Measurements from ENCODE around the gene SMIM5.
"Not testable (repeated sequence)": the region's sequence is repeated elsewhere in the genome, so short reads cannot be mapped to it uniquely, and the experiment has no call there.

SMIM5 gene

GRCh38 chr17:75632863-75633485 is at the start of gene SMIM5:
Gene SMIM5 (plus strand): TSS chr17:75633434. CDS start chr17:75640202, 6,768 bp downstream.
- Mint-ChIP-seq H3K27ac (no peak within 1 kb of the TSS), H3K4me1 (peaks cover 13% of the 10 kb centered on the region), H3K27me3 (no peaks in the 10 kb centered on the region), H3K9me3 (no peaks in the 10 kb centered on the region), H3K4me3 (no peak within 1 kb of the TSS)
- ATAC-seq = peak; percentile 82
- peak; percentile 79 to 81 for DNase-seq

- no peaks in the 10 kb centered on the region for H3K27me3 Mint-ChIP-seq
- H3K9me3 Mint-ChIP-seq = peaks cover 0 to 5% of the 10 kb centered on the region in 2 donors
- peaks cover 18% of the 10 kb centered on the region for H3K4me1 Mint-ChIP-seq
- ATAC-seq (no peak), DNase-seq (no peak)
- no peak overlapping the region for H3K27ac Mint-ChIP-seq
- H3K4me3 Mint-ChIP-seq = no peak overlapping the region
These were observed 48.4 kb upstream of the SMIM5 start for GRCh38 chr17:75584849-75585175.

DNA sequence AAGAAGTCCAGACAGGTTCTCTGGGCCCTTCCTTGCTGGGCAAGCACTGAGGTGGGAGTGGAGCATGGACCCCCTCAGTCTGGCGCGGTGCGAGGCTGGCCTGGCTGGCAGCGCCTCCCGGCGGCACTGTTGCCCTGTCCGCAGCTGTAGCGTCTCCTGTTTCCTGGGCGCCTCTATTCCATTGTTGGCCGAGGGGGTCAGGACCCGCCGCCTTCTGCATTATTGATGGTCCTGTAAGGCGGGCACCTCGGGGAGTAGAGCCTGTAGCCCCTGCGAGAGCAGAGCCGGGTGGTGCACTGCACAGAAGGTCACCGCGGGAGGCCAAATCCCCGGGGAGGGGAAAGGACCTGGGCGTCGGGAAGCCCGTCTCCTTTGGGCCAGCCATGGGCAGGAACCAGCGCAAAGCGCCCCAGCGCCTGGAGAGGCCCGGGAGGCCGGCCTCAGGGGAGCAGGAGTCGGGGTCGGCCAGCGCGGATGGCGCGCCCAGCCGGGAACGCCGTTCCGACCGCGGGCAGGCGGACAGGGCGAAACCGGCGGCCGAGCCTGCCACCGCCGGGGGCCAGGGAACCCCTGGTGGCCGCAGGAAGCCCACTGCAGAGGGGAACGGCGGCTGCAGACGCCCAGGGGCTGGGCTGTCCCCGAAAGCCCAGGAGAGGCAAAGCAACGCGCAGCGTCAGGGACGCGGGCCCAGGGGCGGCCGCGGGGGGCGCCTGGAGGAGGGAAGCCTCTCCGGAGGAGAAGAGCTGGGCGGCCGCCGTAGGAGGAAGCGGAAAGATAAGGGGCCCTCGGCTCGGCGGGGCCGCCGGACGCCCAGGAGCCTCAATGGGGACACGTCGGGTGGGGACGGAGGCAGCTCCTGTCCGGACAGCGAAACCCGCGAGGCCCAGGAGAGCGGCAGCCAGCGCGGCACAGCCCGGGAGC is 45.3 kb upstream of the SMIM5 start, which contains the start of gene MYO15B:
Gene MYO15B, plus strand, starts transcription at position 126 of the 921 bp plus-strand sequence. Its CDS starts 258 bp downstream, at position 384.
- Mint-ChIP-seq H3K9me3 (no peaks in the 10 kb centered on the region), H3K4me1 (peaks cover 17% of the 10 kb centered on the region), H3K27ac (peak within 1 kb of the TSS; percentile 50 to 94), H3K4me3 (peak within 1 kb of the TSS; percentile 84 to 91), H3K27me3 (no peaks in the 10 kb centered on the region)
- ATAC-seq (peak; percentile 84), DNase-seq (peak; percentile 84 to 86)

GRCh38 chr17:75588596-75589011 is 44.6 kb upstream of the SMIM5 start:
- Mint-ChIP-seq H3K4me1 (peaks cover 17% of the 10 kb centered on the region), H3K9me3 (no peaks in the 10 kb centered on the region), H3K27ac (peak overlapping the region in 1 of 2 donors; percentile 50), H3K27me3 (no peaks in the 10 kb centered on the region), H3K4me3 (peak overlapping the region; percentile 84 to 91)
- ATAC-seq = peak; percentile 41
- no peak for DNase-seq

GRCh38 chr17:75589012-75589918 is 44.0 kb upstream of the SMIM5 start:
- Mint-ChIP-seq H3K27me3 (no peaks in the 10 kb centered on the region), H3K27ac (no peak overlapping the region), H3K4me1 (peaks cover 17% of the 10 kb centered on the region), H3K9me3 (no peaks in the 10 kb centered on the region), H3K4me3 (peak overlapping the region; percentile 72 to 84)
- DNase-seq (peak; percentile 93 to 97), ATAC-seq (peak; percentile 83)

DNA sequence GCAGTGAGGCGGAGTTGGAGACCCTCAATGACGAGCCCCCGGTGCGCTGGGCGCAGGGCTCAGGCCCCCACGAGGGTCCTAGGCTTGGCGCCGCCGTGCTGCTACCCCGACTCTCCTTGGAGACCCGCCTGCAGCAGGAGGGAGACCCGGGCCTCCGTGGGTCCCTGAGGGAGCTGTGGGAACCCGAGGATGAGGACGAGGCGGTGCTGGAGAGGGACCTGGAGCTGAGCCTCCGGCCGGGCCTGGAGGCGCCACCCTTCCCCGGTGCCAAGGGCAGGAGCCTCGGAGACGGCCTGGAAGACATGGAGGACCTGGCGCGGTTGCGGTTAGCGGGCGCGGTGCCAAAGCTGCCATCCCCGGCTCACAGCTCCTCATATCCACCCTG is 43.3 kb upstream of the SMIM5 start:
- peaks cover 17% of the 10 kb centered on the region for H3K4me1 Mint-ChIP-seq
- no peak overlapping the region for H3K27ac Mint-ChIP-seq
- H3K4me3 Mint-ChIP-seq = peak overlapping the region; percentile 22 to 33
- H3K27me3 Mint-ChIP-seq = no peaks in the 10 kb centered on the region
- H3K9me3 Mint-ChIP-seq = no peaks in the 10 kb centered on the region
- no peak for DNase-seq
- no peak for ATAC-seq

GRCh38 chr17:75590314-75590761 is 42.9 kb upstream of the SMIM5 start:
- H3K4me3 Mint-ChIP-seq = peak overlapping the region; percentile 22 to 33
- no peak overlapping the region for H3K27ac Mint-ChIP-seq
- no peaks in the 10 kb centered on the region for H3K27me3 Mint-ChIP-seq
- peaks cover 17% of the 10 kb centered on the region for H3K4me1 Mint-ChIP-seq
- DNase-seq (no peak), ATAC-seq (no peak)
- H3K9me3 Mint-ChIP-seq = no peaks in the 10 kb centered on the region

GRCh38 chr17:75590849-75591721 is 42.1 kb upstream of the SMIM5 start:
- H3K27ac Mint-ChIP-seq = peak overlapping the region in 1 of 2 donors; percentile 74
- H3K4me1 Mint-ChIP-seq = peaks cover 17% of the 10 kb centered on the region
- no peak for ATAC-seq
- H3K27me3 Mint-ChIP-seq = no peaks in the 10 kb centered on the region
- peak overlapping the region; percentile 10 to 43 for H3K4me3 Mint-ChIP-seq
- DNase-seq = no peak
- no peaks in the 10 kb centered on the region for H3K9me3 Mint-ChIP-seq

GRCh38 chr17:75591722-75592302 is 41.4 kb upstream of the SMIM5 start:
- Mint-ChIP-seq H3K9me3 (no peaks in the 10 kb centered on the region), H3K4me3 (no peak overlapping the region)

DNA sequence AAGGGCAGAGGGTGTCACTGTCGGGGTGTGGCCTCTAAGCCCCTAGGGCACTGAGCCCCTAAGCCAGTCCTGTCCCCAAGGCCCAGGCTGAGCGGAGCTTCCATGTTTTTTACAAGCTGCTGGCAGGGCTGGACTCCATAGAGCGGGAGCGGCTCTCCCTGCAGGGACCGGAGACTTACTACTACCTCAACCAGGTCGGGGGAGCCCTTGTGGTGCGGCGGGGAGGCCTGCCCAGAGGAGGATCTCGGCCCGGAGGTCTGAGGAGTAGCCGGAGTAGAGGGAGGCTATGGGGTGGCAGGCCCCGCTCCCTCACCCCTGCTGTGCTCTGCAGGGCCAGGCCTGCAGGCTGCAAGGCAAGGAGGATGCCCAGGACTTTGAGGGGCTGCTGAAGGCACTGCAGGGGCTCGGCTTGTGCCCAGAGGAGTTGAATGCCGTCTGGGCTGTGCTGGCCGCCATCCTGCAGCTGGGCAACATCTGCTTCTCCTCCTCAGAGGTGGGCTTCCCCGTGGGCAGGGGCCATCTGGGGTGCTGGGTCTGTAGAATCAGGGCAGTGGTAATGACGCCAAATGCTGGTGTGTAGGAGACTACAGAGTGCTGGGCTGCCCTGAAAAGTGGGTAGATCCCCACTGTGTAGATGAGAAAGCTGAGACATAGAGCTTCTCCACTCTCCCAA is 40.8 kb upstream of the SMIM5 start:
- DNase-seq (no peak), ATAC-seq (no peak)
- H3K27ac Mint-ChIP-seq = peak overlapping the region in 1 of 2 donors; percentile 89

More at GRCh38 chr17:75591722-75592302, 41.4 kb upstream of the SMIM5 start:
- no peak overlapping the region for H3K27ac Mint-ChIP-seq
- ATAC-seq (no peak), DNase-seq (no peak)
- peaks cover 17% of the 10 kb centered on the region for H3K4me1 Mint-ChIP-seq
- no peaks in the 10 kb centered on the region for H3K27me3 Mint-ChIP-seq

DNA sequence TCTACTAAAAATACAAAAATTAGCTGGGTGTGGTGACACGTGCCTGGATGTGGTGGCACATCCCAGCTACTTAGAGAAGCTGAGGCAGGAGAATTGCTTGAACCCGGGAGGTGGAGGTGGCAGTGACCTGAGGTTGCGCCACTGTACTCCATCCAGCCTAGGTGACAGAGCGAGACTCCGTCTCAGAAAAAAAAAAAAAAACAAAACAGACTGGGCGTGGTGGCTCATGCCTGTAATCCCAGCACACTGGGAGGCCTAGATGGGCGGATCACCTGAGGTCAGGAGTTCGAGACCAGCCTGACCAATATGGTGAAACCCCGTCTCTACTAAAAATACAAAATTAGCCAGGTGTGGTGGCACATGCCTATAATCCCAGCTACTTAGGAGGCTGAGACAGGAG is 39.8 kb upstream of the SMIM5 start:
- not testable (repeated sequence) for H3K4me1 Mint-ChIP-seq, H3K9me3 Mint-ChIP-seq, DNase-seq, H3K27me3 Mint-ChIP-seq, H3K27ac Mint-ChIP-seq, ATAC-seq, H3K4me3 Mint-ChIP-seq

More for the DNA sequence above, 40.8 kb upstream of the SMIM5 start:
- H3K27me3 Mint-ChIP-seq = no peaks in the 10 kb centered on the region
- no peaks in the 10 kb centered on the region for H3K9me3 Mint-ChIP-seq
- no peak overlapping the region for H3K4me3 Mint-ChIP-seq
- H3K4me1 Mint-ChIP-seq = peaks cover 11% of the 10 kb centered on the region

DNA sequence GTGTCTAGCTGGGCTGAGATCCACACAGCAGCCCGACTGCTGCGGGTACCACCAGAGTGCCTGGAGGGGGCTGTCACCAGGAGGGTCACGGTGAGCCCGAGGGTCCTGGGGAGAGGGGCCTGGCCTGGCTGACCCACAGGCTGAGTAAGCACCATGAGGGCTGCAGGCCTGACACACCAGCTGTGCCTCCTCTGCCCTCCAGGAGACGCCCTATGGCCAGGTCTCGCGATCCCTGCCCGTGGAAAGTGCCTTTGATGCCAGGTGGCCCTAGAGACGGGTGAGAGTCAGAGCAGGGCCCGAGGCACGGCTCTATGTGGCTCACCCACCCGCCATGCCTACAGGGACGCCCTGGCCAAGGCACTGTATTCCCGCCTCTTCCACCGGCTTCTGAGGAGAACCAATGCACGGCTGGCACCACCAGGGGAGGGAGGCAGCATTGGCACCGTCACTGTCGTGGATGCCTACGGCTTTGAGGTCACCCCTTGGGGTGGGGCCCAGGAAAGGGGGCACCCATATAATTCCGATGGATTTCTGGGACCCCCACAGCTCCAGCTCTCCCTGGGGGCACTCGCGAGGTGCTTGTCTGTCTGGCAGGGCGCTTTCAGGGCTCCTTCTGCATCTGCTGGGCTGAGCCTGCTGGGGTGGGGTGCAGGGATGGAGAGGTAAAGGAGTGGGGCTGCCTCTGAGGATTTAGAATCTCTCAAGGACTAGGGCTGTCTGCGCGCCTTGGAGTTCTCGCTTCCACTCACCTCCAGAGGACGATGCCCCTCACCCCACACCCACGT is 38.5 kb upstream of the SMIM5 start:
- no peaks in the 10 kb centered on the region for H3K27me3 Mint-ChIP-seq
- H3K27ac Mint-ChIP-seq = no peak overlapping the region
- no peak for ATAC-seq
- no peak overlapping the region for H3K4me3 Mint-ChIP-seq
- DNase-seq = no peak
- peaks cover 7% of the 10 kb centered on the region for H3K4me1 Mint-ChIP-seq
- no peaks in the 10 kb centered on the region for H3K9me3 Mint-ChIP-seq

GRCh38 chr17:75595284-75595919 is 37.8 kb upstream of the SMIM5 start:
- Mint-ChIP-seq H3K9me3 (no peaks in the 10 kb centered on the region), H3K27me3 (no peaks in the 10 kb centered on the region)

More at GRCh38 chr17:75595284-75595919, 37.8 kb upstream of the SMIM5 start:
- H3K4me3 Mint-ChIP-seq = no peak overlapping the region
- H3K27ac Mint-ChIP-seq = no peak overlapping the region
- ATAC-seq (no peak), DNase-seq (no peak)
- H3K4me1 Mint-ChIP-seq = peaks cover 7% of the 10 kb centered on the region
